Astrocyte (in vitro differentiated cells and primary cell): ENCODE data around the gene MNAT1.

ENCODE experiments used
- EZH2 ChIP-seq: IDR thresholded peaks from 2 replicates; pipeline ENCODE4 v1.6.1; 2012; ENCODE audit warnings: mild to moderate bottlenecking, low read length, inconsistent platforms; ENCODE audit not compliant: insufficient read depth
- TF ChIP-seq, protein P1 (sequence below): IDR thresholded peaks from 2 replicates; pipeline ENCODE4 v1.5.1; 2011; ENCODE audit warnings: low read depth, mild to moderate bottlenecking, inconsistent platforms, low read length, moderate library complexity; ENCODE audit not compliant: insufficient read depth

DNA sequence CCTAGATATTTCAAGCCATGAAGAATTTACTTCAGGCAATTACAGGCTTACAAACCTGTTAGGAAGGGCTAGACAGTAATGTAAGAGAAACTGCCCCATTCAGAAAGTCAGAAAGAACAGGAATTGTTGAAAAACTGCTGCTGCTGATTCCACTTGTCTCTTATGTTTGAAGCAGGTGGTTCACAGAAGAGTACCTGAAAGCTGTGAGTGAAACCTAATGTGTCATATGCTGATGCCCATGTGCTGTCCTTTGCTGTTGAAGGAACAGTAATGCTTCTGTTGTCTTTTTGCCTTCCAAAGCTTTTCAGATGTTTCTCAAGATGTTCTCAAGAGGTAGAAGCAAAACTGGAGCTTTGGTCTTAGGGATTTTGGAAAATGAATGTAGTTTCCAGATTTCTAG is 39.0 kb downstream of the MNAT1 start:
- TF ChIP-seq, protein P1, sequence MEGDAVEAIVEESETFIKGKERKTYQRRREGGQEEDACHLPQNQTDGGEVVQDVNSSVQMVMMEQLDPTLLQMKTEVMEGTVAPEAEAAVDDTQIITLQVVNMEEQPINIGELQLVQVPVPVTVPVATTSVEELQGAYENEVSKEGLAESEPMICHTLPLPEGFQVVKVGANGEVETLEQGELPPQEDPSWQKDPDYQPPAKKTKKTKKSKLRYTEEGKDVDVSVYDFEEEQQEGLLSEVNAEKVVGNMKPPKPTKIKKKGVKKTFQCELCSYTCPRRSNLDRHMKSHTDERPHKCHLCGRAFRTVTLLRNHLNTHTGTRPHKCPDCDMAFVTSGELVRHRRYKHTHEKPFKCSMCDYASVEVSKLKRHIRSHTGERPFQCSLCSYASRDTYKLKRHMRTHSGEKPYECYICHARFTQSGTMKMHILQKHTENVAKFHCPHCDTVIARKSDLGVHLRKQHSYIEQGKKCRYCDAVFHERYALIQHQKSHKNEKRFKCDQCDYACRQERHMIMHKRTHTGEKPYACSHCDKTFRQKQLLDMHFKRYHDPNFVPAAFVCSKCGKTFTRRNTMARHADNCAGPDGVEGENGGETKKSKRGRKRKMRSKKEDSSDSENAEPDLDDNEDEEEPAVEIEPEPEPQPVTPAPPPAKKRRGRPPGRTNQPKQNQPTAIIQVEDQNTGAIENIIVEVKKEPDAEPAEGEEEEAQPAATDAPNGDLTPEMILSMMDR, result no peak
- TF ChIP-seq EZH2, result no peak
